Adrenal gland (tissue), 5 donors: ENCODE measurements around the gene SVEP1.

Experiments
- POLR2A ChIP-seq, 2 donors: fragments of 450-650 bp; IDR thresholded peaks; one replicate each; pipeline ENCODE4 v1.6.1; 2017; ENCODE audit warnings: antibody characterized with exemption in 2 of 2, mild to moderate bottlenecking in 2 of 2, moderate library complexity in 1 of 2
- TF ChIP-seq, protein P1 (sequence below), 6 experiments: fragments of 450-650 bp in 4 of 6; fragments of 200-600 bp in 2 of 6; sonication (generic) in 1 of 6; IDR thresholded peaks; 1 replicate in 5 of 6; 2 replicates in 1 of 6; pipeline versions ENCODE4 v1.5.1 to v1.8.0; 2016 to 2021; ENCODE audit warnings: antibody characterized with exemption in 6 of 6, mild to moderate bottlenecking in 2 of 6, moderate library complexity in 1 of 6
- donor health status: DM: no; HTN: no; CAD: no.

DNA sequence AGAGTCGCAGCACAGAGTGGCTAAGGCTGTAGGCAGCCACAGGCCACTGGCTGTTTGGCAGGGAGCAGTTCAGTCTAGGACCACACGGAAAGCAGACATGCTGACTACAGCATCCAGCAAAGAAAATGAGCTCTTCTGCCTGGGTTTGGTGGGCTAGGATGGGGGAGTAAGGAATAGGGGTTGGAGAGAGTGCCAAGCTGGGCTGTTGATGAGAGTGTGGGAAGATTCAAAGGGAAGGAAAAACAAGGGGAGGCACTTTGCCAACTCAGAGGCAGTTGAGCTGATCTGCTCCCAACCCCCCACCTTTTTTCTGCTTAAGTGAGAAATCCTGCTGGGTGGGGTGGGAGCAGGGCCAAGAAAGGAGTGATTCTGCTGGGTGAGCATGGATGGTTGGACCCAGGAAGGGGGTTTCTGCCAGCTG lies 35.9 kb downstream of the SVEP1 start:
- TF ChIP-seq, protein P1, sequence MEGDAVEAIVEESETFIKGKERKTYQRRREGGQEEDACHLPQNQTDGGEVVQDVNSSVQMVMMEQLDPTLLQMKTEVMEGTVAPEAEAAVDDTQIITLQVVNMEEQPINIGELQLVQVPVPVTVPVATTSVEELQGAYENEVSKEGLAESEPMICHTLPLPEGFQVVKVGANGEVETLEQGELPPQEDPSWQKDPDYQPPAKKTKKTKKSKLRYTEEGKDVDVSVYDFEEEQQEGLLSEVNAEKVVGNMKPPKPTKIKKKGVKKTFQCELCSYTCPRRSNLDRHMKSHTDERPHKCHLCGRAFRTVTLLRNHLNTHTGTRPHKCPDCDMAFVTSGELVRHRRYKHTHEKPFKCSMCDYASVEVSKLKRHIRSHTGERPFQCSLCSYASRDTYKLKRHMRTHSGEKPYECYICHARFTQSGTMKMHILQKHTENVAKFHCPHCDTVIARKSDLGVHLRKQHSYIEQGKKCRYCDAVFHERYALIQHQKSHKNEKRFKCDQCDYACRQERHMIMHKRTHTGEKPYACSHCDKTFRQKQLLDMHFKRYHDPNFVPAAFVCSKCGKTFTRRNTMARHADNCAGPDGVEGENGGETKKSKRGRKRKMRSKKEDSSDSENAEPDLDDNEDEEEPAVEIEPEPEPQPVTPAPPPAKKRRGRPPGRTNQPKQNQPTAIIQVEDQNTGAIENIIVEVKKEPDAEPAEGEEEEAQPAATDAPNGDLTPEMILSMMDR (IDR thresholded peaks at IDR 0.05): no peak
- TF ChIP-seq POLR2A (IDR thresholded peaks at IDR 0.05): no peak
